Lower lobe of right lung (tissue), 2 donors: ENCODE results near the gene MCM3AP. TPM values are rescaled to one million over a fixed set of nuclear protein-coding genes. Genes with fewer than 3 reads are reported as not detected.
A peak's percentile ranks its signal among the peaks of the same experiment; 100 is the strongest.

Experiments used
- ATAC-seq, 2 donors: fragments of 200-7000 bp; cut with Tn5 transposase; one replicate each; pipeline ENCODE4 v1.9.1; 2020 to 2022; ENCODE audit warnings: mild to moderate bottlenecking in 2 of 2, moderate library complexity in 2 of 2
- DNase-seq: peaks from one replicate; pipeline ENCODE4 v3.0.0-alpha.2; 2020
- H3K27ac ChIP-seq: fragments of 200-600 bp; one replicate; pipeline ENCODE4 v1.8.0; 2022
- H3K27me3 ChIP-seq: fragments of 200-600 bp; one replicate; pipeline ENCODE4 v1.8.0; 2022; ENCODE audit warnings: low read depth
- H3K36me3 ChIP-seq: fragments of 200-600 bp; one replicate; pipeline ENCODE4 v1.8.0; 2022; ENCODE audit warnings: mild to moderate bottlenecking
- H3K4me1 ChIP-seq: fragments of 200-600 bp; one replicate; pipeline ENCODE4 v1.8.0; 2022
- H3K4me3 ChIP-seq: fragments of 200-600 bp; one replicate; pipeline ENCODE4 v1.8.0; 2022; ENCODE audit warnings: mild to moderate bottlenecking
- H3K9me3 ChIP-seq: fragments of 200-600 bp; one replicate; pipeline ENCODE4 v1.8.0; 2022
- CTCF ChIP-seq: fragments of 200-600 bp; IDR thresholded peaks from one replicate; pipeline ENCODE4 v1.8.0; 2022; ENCODE audit warnings: antibody characterized with exemption, mild to moderate bottlenecking
- intact Hi-C: fragments of 100-400 bp; cut with DNase I; formaldehyde crosslinking; loops from one replicate; pipeline ENCODE4 v1.11.0; 2022
- total RNA-seq: library from RNA; stranded (reverse); fragmentation: NEBNext Ultra II Directional; extraction: Animal tissue kit (Norgen Biotek cat#: 25700); gene quantifications from one replicate; pipeline ENCODE4 v1.2.1, GENCODE V29; 2021
- donor health status: DM: no; HTN: yes; CAD: no; lungs with severe emphysema.

Gene MCM3AP
- total RNA-seq, 1 donor from 2014 or later, result 96.2 TPM

- Histone ChIP-seq H3K4me1 (peaks cover 23% of the 10 kb centered on the region), H3K4me3 (no peak overlapping the region), H3K27ac (no peak overlapping the region), H3K36me3 (peaks cover 32% of the 10 kb centered on the region), H3K27me3 (no peaks in the 10 kb centered on the region), H3K9me3 (no peaks in the 10 kb centered on the region)
- intact Hi-C loops, result no loop called here
- ATAC-seq, result no peak
- no peak for DNase-seq
- no peak for TF ChIP-seq CTCF
These were observed 40.8 kb upstream of the MCM3AP start for GRCh38 chr21:46326110-46326703.

GRCh38 chr21:46325073-46325912, 39.9 kb upstream of the MCM3AP start:
- Histone ChIP-seq H3K27me3 (no peaks in the 10 kb centered on the region), H3K27ac (peak overlapping the region; percentile 92), H3K4me1 (peaks cover 28% of the 10 kb centered on the region), H3K9me3 (no peaks in the 10 kb centered on the region), H3K4me3 (peak overlapping the region; percentile 85), H3K36me3 (peaks cover 32% of the 10 kb centered on the region)
- intact Hi-C loops, result no loop called here
- ATAC-seq (peak; percentile 23 to 41), DNase-seq (peak; percentile 64)
- no peak for TF ChIP-seq CTCF

DNA sequence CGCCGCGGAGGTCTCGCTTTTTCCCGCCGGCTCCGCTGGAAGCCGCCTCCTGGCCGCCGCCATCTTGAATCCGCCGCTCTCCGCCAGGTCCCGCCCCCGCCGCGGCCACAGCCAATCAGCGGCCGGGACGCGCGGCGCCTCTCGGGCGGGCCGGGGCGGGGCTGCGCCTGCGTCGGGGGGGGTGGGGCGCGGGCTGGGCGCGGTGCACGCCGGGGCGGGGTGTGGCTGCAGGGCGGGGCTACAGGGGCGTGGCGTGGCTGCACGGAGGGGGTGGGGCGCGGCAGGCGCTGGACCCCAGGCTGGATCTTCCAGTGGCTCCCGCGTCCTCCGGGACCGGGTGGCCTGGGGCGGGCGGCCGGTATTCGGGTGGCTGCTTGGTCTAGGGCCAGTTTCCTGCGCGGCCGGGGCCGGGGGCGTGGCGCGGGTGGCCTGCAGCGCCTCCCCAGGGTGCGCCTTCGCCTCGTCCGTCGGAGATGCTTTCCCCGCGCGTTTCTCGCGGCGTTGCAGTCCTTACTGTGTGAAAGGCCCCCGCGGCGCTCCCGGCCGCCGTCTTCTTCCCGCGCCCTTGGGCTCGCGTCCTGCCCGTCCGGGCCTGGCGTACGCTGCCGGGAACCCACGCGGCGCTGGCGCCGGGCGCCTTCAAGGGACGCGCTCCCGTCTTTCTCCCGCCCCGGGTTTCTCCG, 39.1 kb upstream of the MCM3AP start:
- TF ChIP-seq CTCF, result peak; percentile 21
- ATAC-seq (peak; percentile 94 to 95), DNase-seq (peak; percentile 89)
- Histone ChIP-seq H3K4me1 (peaks cover 28% of the 10 kb centered on the region), H3K27ac (peak overlapping the region; percentile 92), H3K4me3 (peak overlapping the region; percentile 85), H3K27me3 (no peaks in the 10 kb centered on the region), H3K36me3 (peaks cover 25% of the 10 kb centered on the region), H3K9me3 (no peaks in the 10 kb centered on the region)
- intact Hi-C loops, result no loop called here

DNA sequence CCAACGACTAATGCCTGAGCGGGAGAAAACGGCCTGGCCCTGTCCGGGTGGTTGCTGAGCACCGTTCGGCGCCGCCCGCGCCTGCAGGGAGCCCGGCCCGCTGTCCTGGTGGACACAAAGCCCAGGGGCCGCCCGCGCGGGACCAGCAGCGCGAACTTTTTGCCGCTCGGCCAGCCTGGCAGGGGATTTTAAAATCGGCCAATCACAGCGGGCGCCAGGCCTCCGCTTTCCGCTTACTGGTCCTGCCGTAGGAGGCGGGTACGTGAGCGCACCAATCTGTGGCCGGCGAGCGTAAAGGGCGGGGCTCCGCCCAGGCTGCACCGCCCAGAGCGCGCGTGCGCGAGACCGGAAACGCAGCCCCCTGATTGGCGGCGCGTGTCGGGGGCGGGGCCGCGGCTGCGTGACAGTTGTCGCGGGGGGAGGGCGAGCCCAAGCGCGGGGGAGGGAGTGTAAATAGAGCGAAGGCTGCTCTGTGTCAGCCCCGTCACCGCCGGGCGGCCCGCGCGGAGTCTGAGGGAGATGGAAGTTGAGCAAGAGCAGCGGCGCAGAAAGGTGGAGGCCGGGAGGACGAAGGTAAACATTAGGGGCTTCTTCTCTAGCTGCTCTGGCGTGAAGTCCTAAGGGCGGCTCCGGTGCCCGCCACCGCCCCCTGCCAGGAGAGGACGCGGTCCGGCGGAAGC, 38.4 kb upstream of the MCM3AP start, which contains the start of the genes C21orf58 and PCNT:
TSS of gene C21orf58 (minus strand) at position 161 of the 680 bp plus-strand sequence. CDS start 1,132 bp downstream, outside the sequence.
TSS of gene PCNT (plus strand) at position 447 of the 680 bp plus-strand sequence. CDS start at position 520, 73 bp downstream.
- peaks cover 28% of the 10 kb centered on the region for H3K4me1 ChIP-seq

More for the DNA sequence above, 38.4 kb upstream of the MCM3AP start, which contains the start of the genes C21orf58 and PCNT:
- Histone ChIP-seq H3K27me3 (no peaks in the 10 kb centered on the region), H3K36me3 (peaks cover 20% of the 10 kb centered on the region), H3K27ac (peak within 1 kb of the TSS; percentile 92), H3K9me3 (no peaks in the 10 kb centered on the region), H3K4me3 (peak within 1 kb of the TSS; percentile 85)
- intact Hi-C loops, result no loop called here
- no peak for TF ChIP-seq CTCF
- DNase-seq (peak; percentile 99), ATAC-seq (peak; percentile 96 to 97)
